Muscle of leg (tissue), 11 donors: ENCODE data around the gene GALNT1. TPM values are rescaled to one million over a fixed set of nuclear protein-coding genes. Genes with fewer than 3 reads are reported as not detected.

ENCODE experiments used
- DNase-seq: peaks from one replicate; pipeline ENCODE4 v3.0.0; 2013
- H3K27ac ChIP-seq: one replicate; pipeline ENCODE4 v1.5.1; 2013; ENCODE audit warnings: mild to moderate bottlenecking, low read length, control low read depth
- H3K27me3 ChIP-seq: one replicate; pipeline ENCODE4 v1.6.1; 2013; ENCODE audit warnings: low read length; ENCODE audit not compliant: control insufficient read depth, insufficient read depth
- H3K36me3 ChIP-seq: one replicate; pipeline ENCODE4 v1.6.1; 2013; ENCODE audit warnings: low read length; ENCODE audit not compliant: control insufficient read depth, insufficient read depth
- H3K4me1 ChIP-seq: one replicate; pipeline ENCODE4 v1.6.1; 2013; ENCODE audit warnings: low read length; ENCODE audit not compliant: control insufficient read depth, insufficient read depth
- H3K4me3 ChIP-seq: one replicate; pipeline ENCODE4 v1.5.1; 2013; ENCODE audit warnings: low read length, control low read depth
- H3K9me3 ChIP-seq: replicated peaks from 2 replicates; pipeline ENCODE4 v1.6.1; 2013; ENCODE audit warnings: low read depth, low read length; ENCODE audit not compliant: control insufficient read depth
- WGBS: methylation state at CpG from one replicate; pipeline ENCODE4 v1.1.5; 2013; ENCODE audit warnings: missing lambda C conversion rate; ENCODE audit not compliant: insufficient coverage; 5-methylcytosine and 5-hydroxymethylcytosine counted together
- polyA plus RNA-seq, 8 donors: library from polyadenylated mRNA; unstranded; fragments of 120-200 nt; gene quantifications; one replicate each; pipeline versions ENCODE4 v1.2.1 to v1.2.3, GENCODE V29; 2013; ENCODE audit warnings: inconsistent platforms in 1 of 8, low replicate concordance in 1 of 8; ENCODE audit not compliant: insufficient read length in 8 of 8, insufficient read depth in 1 of 8
- total RNA-seq: library from RNA; stranded (reverse); fragments of 120-200 nt; gene quantifications from one replicate; pipeline ENCODE4 v1.2.4, GENCODE V29; 2013

GALNT1 gene
- total and polyA plus RNA-seq, 9 donors: 61.7 to 96.6 (median 77.2) TPM

DNA sequence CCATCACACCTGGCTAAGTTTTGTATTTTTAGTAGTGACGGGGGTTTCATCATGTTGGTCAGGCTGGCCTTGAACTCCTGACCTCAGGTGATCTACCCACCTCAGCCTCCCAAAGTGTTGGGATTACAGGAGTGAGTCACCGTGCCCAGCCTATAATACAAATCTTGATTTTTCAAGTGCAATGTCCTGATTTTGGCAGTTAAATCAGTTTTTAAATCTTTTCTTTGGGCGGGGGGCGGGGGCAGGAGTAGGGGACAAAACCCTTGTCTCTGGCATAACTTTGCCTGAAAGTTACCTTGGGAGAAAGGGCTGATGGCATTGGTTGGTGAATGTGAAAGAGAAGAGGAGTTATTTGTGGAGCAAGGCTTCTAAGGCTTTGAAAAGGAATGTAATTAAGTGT is 12.3 kb downstream of the GALNT1 start:
- WGBS: 90% methylated on average over 2 of the region's 4 CpGs
- Histone ChIP-seq H3K36me3 (no peaks in the 10 kb centered on the region), H3K4me3 (no peak overlapping the region), H3K27me3 (no peaks in the 10 kb centered on the region), H3K9me3 (no peaks in the 10 kb centered on the region), H3K27ac (no peak overlapping the region), H3K4me1 (no peaks in the 10 kb centered on the region)
- DNase-seq: no peak

DNA sequence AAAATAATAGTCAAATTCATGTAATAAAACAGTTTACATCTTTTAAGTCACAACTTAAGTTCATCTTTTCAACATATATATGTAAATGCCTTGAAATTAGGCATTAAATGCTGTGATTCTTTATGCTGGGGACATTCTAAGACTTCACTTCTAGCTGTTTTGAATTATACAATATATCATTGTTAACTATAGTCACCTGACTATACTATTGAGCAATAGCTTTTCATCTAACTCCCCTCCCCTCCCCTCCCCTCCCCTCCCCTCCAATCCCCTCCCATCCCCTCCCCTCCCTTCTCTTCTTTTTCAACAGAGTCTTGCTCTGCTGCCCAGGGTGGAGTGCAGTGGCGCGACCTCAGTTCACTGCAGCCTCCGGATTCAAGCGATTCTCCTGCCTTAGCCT is 16.2 kb downstream of the GALNT1 start:
- Histone ChIP-seq H3K27ac (no peak overlapping the region), H3K36me3 (no peaks in the 10 kb centered on the region), H3K4me3 (no peak overlapping the region), H3K27me3 (no peaks in the 10 kb centered on the region), H3K4me1 (no peaks in the 10 kb centered on the region), H3K9me3 (peaks cover 18% of the 10 kb centered on the region)
- WGBS: no CpG with 5 or more reads among the region's 4 CpGs
- DNase-seq: no peak

DNA sequence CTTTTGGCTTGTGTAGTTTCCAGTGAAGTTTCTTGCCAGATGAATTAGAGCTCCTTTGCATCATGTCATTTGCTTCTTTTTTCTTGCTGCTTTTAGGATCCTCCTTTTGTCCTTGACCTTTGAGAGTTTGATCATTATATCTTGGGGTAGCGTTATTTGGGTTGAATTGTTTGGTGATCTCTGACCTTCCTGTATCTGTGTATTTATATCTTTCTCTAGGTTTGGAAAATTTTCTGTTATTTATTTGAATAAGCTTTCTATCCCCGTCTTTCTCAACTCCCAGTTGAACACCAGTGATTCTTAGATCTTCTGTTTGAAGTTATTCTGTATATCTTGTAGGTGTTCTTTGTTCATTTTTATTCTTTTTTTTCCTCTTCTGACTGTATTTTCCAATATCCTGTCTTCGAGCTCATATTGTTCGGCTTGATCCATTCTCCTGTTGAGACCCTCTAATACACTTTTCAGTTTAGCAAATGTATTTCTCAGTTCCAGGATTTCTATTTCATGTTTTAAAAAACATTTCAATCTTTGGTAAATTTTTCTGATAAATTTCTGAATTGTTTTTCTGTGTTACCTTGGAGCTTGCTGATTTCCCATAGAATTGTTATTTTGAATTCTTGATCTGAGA is 20.8 kb downstream of the GALNT1 start:
- no CpG with 5 or more reads among the region's 4 CpGs for WGBS
- DNase-seq: no peak
- Histone ChIP-seq H3K27me3 (no peaks in the 10 kb centered on the region), H3K27ac (no peak overlapping the region), H3K9me3 (peaks cover 26% of the 10 kb centered on the region), H3K4me1 (no peaks in the 10 kb centered on the region), H3K4me3 (no peak overlapping the region), H3K36me3 (no peaks in the 10 kb centered on the region)

DNA sequence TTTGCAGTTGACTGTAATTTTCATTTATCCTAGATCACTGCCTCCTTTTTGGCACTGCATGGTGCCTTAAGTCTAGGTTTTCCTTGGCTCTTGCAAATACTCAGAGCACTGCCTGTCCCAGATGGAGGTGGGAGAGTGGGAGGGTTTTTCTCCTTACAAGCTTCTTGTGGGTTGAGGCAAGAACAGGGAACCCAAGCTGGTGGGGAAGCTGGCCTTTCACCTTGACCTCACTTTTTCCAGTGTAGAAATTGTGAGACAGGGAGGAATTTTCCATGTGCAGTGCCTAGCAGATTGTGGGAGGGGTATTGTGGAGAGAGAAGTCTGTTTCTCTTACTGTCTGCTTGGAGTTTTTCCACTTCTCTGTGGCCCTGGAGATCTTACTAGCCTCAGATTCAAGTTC is 21.5 kb downstream of the GALNT1 start:
- no peak for DNase-seq
- H3K36me3 ChIP-seq: no peaks in the 10 kb centered on the region
- no peak overlapping the region for H3K27ac ChIP-seq
- H3K4me1 ChIP-seq: no peaks in the 10 kb centered on the region
- no peak overlapping the region for H3K4me3 ChIP-seq
- H3K9me3 ChIP-seq: peaks cover 26% of the 10 kb centered on the region
- no peaks in the 10 kb centered on the region for H3K27me3 ChIP-seq

DNA sequence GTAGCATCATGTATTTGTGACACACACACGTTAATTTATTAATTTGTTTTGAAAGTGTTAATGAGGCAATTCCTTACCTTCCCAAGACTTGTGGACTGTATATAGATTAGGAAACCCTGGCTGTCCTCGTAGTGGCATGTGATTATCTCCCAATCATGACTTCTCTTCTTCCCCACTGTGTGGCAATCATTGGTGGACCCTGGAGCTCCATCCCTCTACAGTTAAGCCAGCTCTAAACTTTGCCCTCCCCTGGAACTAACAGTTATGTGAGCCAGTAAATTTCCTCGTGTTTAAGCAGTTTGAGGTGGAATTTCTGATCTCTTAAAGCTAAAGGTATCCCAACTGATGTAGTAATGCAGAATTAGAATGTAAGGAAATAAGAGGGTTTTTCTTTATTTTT is 22.0 kb downstream of the GALNT1 start:
- Histone ChIP-seq H3K27ac (no peak overlapping the region), H3K36me3 (no peaks in the 10 kb centered on the region), H3K9me3 (peaks cover 26% of the 10 kb centered on the region), H3K4me1 (no peaks in the 10 kb centered on the region), H3K4me3 (no peak overlapping the region), H3K27me3 (no peaks in the 10 kb centered on the region)
- WGBS: 83% methylated on average over 1 of the region's 3 CpGs
- no peak for DNase-seq

DNA sequence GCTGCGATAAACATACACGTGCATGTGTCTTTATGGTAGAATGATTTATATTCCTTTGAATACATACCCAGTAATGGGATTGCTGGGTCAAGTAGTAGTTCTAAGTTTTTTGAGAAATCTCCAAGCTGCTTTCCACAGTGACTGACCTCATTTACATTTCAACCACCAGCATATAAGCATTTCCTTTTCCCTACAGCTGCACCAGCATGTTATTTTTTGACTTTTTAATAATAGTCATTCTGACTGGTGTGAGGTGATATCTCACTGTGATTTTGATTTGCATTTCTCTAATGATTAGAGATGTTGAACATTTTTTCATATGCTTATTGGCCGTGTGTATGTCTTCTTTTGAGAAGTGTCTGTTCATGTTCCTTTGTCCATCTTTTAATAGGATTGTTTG is 22.8 kb downstream of the GALNT1 start:
- H3K4me1 ChIP-seq: no peaks in the 10 kb centered on the region
- H3K36me3 ChIP-seq: no peaks in the 10 kb centered on the region
- DNase-seq: no peak
- no peak overlapping the region for H3K4me3 ChIP-seq
- no peaks in the 10 kb centered on the region for H3K27me3 ChIP-seq
- WGBS: no CpG with 5 or more reads among the region's 3 CpGs
- H3K27ac ChIP-seq: no peak overlapping the region
- peaks cover 25% of the 10 kb centered on the region for H3K9me3 ChIP-seq

DNA sequence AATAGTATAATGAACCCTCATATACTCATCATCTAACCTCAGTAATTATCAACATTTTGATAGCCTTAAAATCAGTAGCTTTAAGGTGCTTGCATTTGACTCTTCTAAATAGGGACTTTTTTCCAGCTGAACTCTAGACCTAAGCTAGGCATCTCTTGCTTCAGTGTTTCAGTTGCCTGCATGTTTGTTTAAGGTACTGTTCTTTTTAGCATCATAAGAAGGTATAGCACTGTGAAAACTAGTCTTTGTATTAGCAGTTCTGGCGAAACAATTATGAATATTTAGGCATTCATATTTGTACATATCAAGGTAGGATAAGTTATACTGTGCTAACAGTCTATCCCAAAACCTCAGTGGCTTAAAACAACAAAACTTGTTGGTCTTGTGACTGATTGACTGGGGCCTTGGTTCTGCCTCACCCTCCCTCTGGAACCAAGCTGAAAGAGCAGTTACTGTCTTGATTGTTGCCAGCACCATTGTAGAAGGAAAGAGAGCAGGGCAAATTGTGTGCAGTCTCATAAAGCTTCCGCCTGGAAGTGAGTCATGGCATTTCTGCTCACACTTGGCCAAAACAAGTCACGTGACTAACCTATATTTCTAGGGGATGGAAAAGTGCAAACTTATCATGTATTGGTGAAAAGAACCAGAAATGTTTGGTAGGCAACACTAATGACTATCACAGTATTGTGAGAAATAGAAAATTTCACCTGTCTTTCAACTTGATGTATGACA is 24.3 kb downstream of the GALNT1 start:
- Histone ChIP-seq H3K27me3 (no peaks in the 10 kb centered on the region), H3K27ac (no peak overlapping the region), H3K4me1 (peaks cover 5% of the 10 kb centered on the region), H3K4me3 (no peak overlapping the region), H3K9me3 (peaks cover 17% of the 10 kb centered on the region), H3K36me3 (no peaks in the 10 kb centered on the region)
- no peak for DNase-seq
- WGBS: no CpG with 5 or more reads among the region's 3 CpGs

DNA sequence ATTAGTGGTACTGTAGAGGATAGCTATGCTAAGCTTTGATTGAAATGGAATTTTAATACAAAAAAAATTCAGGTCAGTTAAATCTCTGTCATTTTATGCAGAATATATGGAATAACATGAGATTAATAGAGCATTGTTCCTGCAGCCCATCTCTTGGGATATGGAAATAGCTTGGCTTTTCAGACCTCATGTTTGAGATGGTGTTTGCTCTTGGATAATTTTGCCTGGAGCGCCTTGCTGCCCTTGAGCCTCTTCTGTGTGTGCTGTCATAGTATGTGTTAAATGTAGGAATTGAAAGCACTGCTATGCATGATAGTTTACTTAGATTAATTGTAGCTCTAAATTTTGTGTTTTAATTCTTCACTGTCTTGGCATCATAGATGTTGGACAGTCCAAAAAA is 27.7 kb downstream of the GALNT1 start:
- H3K4me1 ChIP-seq: peaks cover 9% of the 10 kb centered on the region
- 100% methylated on average over 1 of the region's 1 CpG for WGBS
- no peaks in the 10 kb centered on the region for H3K9me3 ChIP-seq
- no peak overlapping the region for H3K27ac ChIP-seq
- no peak overlapping the region for H3K4me3 ChIP-seq
- no peaks in the 10 kb centered on the region for H3K27me3 ChIP-seq
- H3K36me3 ChIP-seq: no peaks in the 10 kb centered on the region
- DNase-seq: no peak

DNA sequence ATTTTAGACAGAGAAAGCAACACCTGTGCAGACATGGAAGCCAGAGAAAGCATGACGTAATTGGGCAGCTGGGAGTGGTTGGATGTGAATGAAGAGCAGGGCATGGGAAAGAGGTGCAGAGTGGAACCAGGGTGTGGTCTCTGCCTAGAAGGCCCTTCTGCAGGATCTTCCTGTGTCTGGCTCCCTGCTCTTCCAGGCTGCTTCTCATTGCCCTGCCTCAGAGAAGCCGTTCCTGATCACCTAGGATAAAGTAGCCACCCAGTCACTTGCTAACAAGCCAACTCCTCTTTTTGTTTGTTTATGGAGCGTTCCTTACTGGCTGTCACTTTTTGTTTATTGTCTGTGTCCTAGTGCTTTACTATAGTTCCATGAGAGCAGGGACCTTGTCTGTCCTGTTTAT is 28.5 kb downstream of the GALNT1 start:
- no peaks in the 10 kb centered on the region for H3K36me3 ChIP-seq
- peaks cover 9% of the 10 kb centered on the region for H3K4me1 ChIP-seq
- no peaks in the 10 kb centered on the region for H3K27me3 ChIP-seq
- WGBS: 92% methylated on average over 1 of the region's 3 CpGs
- H3K4me3 ChIP-seq: no peak overlapping the region
- DNase-seq: peak; percentile 32
- no peaks in the 10 kb centered on the region for H3K9me3 ChIP-seq
- H3K27ac ChIP-seq: peak overlapping the region; percentile 4

DNA sequence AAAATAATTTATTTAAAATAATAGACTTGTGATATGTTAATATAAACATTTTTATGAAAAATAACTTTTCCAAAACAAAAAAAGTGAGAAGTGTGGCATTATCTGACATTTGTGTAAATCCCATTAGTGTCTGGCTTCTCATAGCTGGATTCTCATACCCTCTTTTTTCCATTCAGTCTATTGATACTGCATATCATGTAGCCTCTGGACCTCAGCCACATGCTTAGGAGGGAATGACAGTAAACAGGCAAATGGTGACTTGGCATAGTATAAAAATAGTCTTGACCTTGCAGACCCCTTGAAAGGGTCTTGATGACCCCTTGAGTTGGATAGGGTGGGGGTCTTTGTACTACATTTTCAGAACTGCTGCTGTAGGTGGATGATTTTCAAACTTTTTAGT is 29.2 kb downstream of the GALNT1 start:
- Histone ChIP-seq H3K9me3 (no peaks in the 10 kb centered on the region), H3K4me3 (no peak overlapping the region), H3K4me1 (peaks cover 9% of the 10 kb centered on the region), H3K27ac (peak overlapping the region; percentile 42), H3K27me3 (no peaks in the 10 kb centered on the region), H3K36me3 (no peaks in the 10 kb centered on the region)
- no peak for DNase-seq

DNA sequence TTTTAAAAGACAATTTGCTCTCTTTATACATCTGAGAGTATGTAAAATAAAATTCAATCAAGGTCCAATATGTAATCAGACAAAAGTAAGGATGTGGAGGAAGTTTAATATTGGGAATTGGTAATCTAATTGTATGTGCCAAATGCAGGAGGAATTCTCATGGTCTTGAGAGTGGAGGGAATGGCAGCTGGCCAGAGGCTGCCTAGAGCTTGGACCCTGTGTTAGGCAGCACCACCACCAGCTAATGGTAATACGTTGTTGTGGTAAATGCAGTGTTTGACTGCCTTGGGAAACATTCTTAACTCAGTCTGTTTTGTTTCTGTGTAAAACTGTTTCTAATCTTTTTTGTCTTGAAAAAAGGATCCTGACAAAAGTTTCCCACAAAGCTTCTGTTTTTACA is 30.0 kb downstream of the GALNT1 start:
- H3K4me1 ChIP-seq: peaks cover 9% of the 10 kb centered on the region
- no peak overlapping the region for H3K4me3 ChIP-seq
- no CpG with 5 or more reads among the region's 1 CpG for WGBS

More for the DNA sequence above, 30.0 kb downstream of the GALNT1 start:
- Histone ChIP-seq H3K27me3 (no peaks in the 10 kb centered on the region), H3K36me3 (no peaks in the 10 kb centered on the region), H3K9me3 (no peaks in the 10 kb centered on the region), H3K27ac (no peak overlapping the region)
- DNase-seq: no peak
